ENCODE data around the gene TES.
"Not testable (repeated sequence)": the region's sequence is repeated elsewhere in the genome, so short reads cannot be mapped to it uniquely, and the experiment has no call there.

Gene TES

GRCh38 chr7:116242759-116243158 is 32.4 kb downstream of the TES start:
- FAIRE-seq (no peak), DNase-seq (ENCODE audit: low spot score) (no peak)

- not testable (repeated sequence) for DNase-seq (ENCODE audit: low spot score); FAIRE-seq
Measured at GRCh38 chr7:116244803-116245202, 34.5 kb downstream of the TES start.

- FAIRE-seq, result no peak
- DNase-seq (ENCODE audit: low spot score), result no peak
Measured at GRCh38 chr7:116246357-116246756, 36.0 kb downstream of the TES start.

GRCh38 chr7:116249969-116250553 is 39.7 kb downstream of the TES start:
- DNase-seq (ENCODE audit: low spot score) (no peak), FAIRE-seq (no peak)

GRCh38 chr7:116251675-116252074 is 41.3 kb downstream of the TES start:
- DNase-seq (ENCODE audit: low spot score) (no peak), FAIRE-seq (no peak)

- DNase-seq (ENCODE audit: low spot score) (no peak), FAIRE-seq (no peak)
Measured at GRCh38 chr7:116252249-116252648, 41.9 kb downstream of the TES start.

GRCh38 chr7:116257156-116257555 is 46.8 kb downstream of the TES start:
- DNase-seq (ENCODE audit: low spot score), result no peak
- FAIRE-seq, result no peak

- FAIRE-seq, result no peak
- DNase-seq (ENCODE audit: low spot score), result peak; percentile 18
Measured at GRCh38 chr7:116258734-116259133, 48.4 kb downstream of the TES start.

- no peak for DNase-seq (ENCODE audit: low spot score)
- FAIRE-seq, result no peak
Measured at GRCh38 chr7:116259156-116259870, 49.0 kb downstream of the TES start.

- FAIRE-seq (no peak), DNase-seq (ENCODE audit: low spot score) (peak; percentile 40)
Measured at GRCh38 chr7:116259871-116260440, 49.6 kb downstream of the TES start.

- DNase-seq (ENCODE audit: low spot score) (no peak), FAIRE-seq (no peak)
Measured at GRCh38 chr7:116261904-116262303, 51.6 kb downstream of the TES start.

GRCh38 chr7:116265881-116266280 is 55.5 kb downstream of the TES start:
- FAIRE-seq (no peak), DNase-seq (ENCODE audit: low spot score) (no peak)

GRCh38 chr7:116269466-116269865 is 59.1 kb downstream of the TES start:
- FAIRE-seq, result no peak
- DNase-seq (ENCODE audit: low spot score), result no peak

GRCh38 chr7:116271161-116271913 is 61.0 kb downstream of the TES start:
- DNase-seq (ENCODE audit: low spot score) (no peak), FAIRE-seq (no peak)

- DNase-seq (ENCODE audit: low spot score) (peak; percentile 79), FAIRE-seq (no peak)
Measured at GRCh38 chr7:116271963-116272886, 61.9 kb downstream of the TES start.

GRCh38 chr7:116273283-116273917 is 63.1 kb downstream of the TES start:
- no peak for FAIRE-seq
- DNase-seq (ENCODE audit: low spot score), result no peak

GRCh38 chr7:116273918-116274301 is 63.6 kb downstream of the TES start:
- no peak for FAIRE-seq
- DNase-seq (ENCODE audit: low spot score), result no peak

- DNase-seq (ENCODE audit: low spot score) (no peak), FAIRE-seq (no peak)
Measured at GRCh38 chr7:116277070-116277469, 66.7 kb downstream of the TES start.

- DNase-seq (ENCODE audit: low spot score), result no peak
- FAIRE-seq, result no peak
Measured at GRCh38 chr7:116279217-116279616, 68.9 kb downstream of the TES start.

- FAIRE-seq, result no peak
Measured at GRCh38 chr7:116280803-116281202, 70.5 kb downstream of the TES start.

More at GRCh38 chr7:116280803-116281202, 70.5 kb downstream of the TES start:
- no peak for DNase-seq (ENCODE audit: low spot score)
